NCI-H2081 treated with DMSO at 0.1 percent for 48 hours (cell line): ENCODE results near the gene CDK16.

Source experiments
- DNase-seq: peaks from one replicate; lab custom pipeline; 2025; lab: John Stamatoyannopoulos, UW

CDK16 gene

GRCh38 chrX:47228550-47229270 lies 10.2 kb downstream of the CDK16 start:
- no peak for DNase-seq

- DNase-seq, result no peak
Measured at GRCh38 chrX:47229427-47229826, 10.9 kb downstream of the CDK16 start.

- no peak for DNase-seq
Measured at GRCh38 chrX:47230136-47230868, 11.8 kb downstream of the CDK16 start.

GRCh38 chrX:47231167-47231566 lies 12.7 kb downstream of the CDK16 start:
- no peak for DNase-seq

GRCh38 chrX:47232197-47232802 lies 13.8 kb downstream of the CDK16 start:
- no peak for DNase-seq

- no peak for DNase-seq
Measured at GRCh38 chrX:47232803-47233332, 14.4 kb downstream of the CDK16 start, which contains the start of gene USP11. USP11 (plus strand) TSS chrX:47233009; CDS start chrX:47233044, 35 bp downstream.

GRCh38 chrX:47233333-47234113 lies 15.0 kb downstream of the CDK16 start:
- DNase-seq, result peak; percentile 81

GRCh38 chrX:47234583-47234982 lies 16.1 kb downstream of the CDK16 start:
- DNase-seq, result no peak

- DNase-seq, result no peak
Measured at GRCh38 chrX:47235691-47236103, 17.2 kb downstream of the CDK16 start.

GRCh38 chrX:47239199-47239598 lies 20.7 kb downstream of the CDK16 start:
- no peak for DNase-seq

GRCh38 chrX:47239898-47240545 lies 21.5 kb downstream of the CDK16 start:
- DNase-seq, result no peak

GRCh38 chrX:47240619-47241018 lies 22.1 kb downstream of the CDK16 start:
- no peak for DNase-seq

- no peak for DNase-seq
Measured at GRCh38 chrX:47241201-47242011, 22.9 kb downstream of the CDK16 start.

- no peak for DNase-seq
Measured at GRCh38 chrX:47242321-47242720, 23.8 kb downstream of the CDK16 start.

GRCh38 chrX:47243351-47243750 lies 24.9 kb downstream of the CDK16 start:
- no peak for DNase-seq

GRCh38 chrX:47244676-47245075 lies 26.2 kb downstream of the CDK16 start:
- no peak for DNase-seq

GRCh38 chrX:47245156-47245555 lies 26.7 kb downstream of the CDK16 start:
- DNase-seq, result no peak

- no peak for DNase-seq
Measured at GRCh38 chrX:47247206-47247998, 28.9 kb downstream of the CDK16 start.

- DNase-seq, result no peak
Measured at GRCh38 chrX:47247999-47248320, 29.5 kb downstream of the CDK16 start.

GRCh38 chrX:47248576-47248975 lies 30.1 kb downstream of the CDK16 start:
- DNase-seq, result no peak
